HFFc6 (cell line): ENCODE results near the gene TBC1D24. TPM values are rescaled to one million over a fixed set of nuclear protein-coding genes. Genes with fewer than 3 reads are reported as not detected.

ENCODE experiments used
- DNase-seq: peaks from one replicate; pipeline ENCODE4 v3.0.0-alpha.2; 2018
- H3K27ac Mint-ChIP-seq: 2 replicates; pipeline ENCODE4 v1.8.0; 2020; ENCODE audit warnings: mild to moderate bottlenecking, mixed read lengths
- H3K27me3 Mint-ChIP-seq: 2 replicates; pipeline ENCODE4 v1.8.0; 2021; ENCODE audit warnings: mild to moderate bottlenecking, moderate library complexity, mixed read lengths; ENCODE audit not compliant: insufficient read depth
- H3K36me3 Mint-ChIP-seq: 2 replicates; pipeline ENCODE4 v1.8.0; 2021; ENCODE audit warnings: low read depth, mixed read lengths
- H3K4me1 Mint-ChIP-seq: 2 replicates; pipeline ENCODE4 v1.8.0; 2020; ENCODE audit warnings: low read depth, mixed read lengths
- H3K4me3 Mint-ChIP-seq: 2 replicates; pipeline ENCODE4 v1.8.0; 2020; ENCODE audit warnings: mild to moderate bottlenecking, moderate library complexity, mixed read lengths
- H3K9me3 Mint-ChIP-seq: 2 replicates; pipeline ENCODE4 v1.8.0; 2020; ENCODE audit warnings: mild to moderate bottlenecking, mixed read lengths
- CTCF ChIP-seq: fragments of 200-600 bp; sonication (generic); IDR thresholded peaks from 2 replicates; pipeline ENCODE4 v1.5.0; 2021; ENCODE audit warnings: antibody characterized with exemption, mild to moderate bottlenecking
- total RNA-seq, 6 experiments: library from RNA; stranded (reverse); fragmentation: NEBNext Ultra II Directional; extraction: Animal tissue kit (Norgen Biotek cat#: 25700); gene quantifications; 2 replicates in 1 of 6; 3 replicates in 5 of 6; pipeline ENCODE4 v1.2.3, GENCODE V29; 2021

The TBC1D24 gene
- total RNA-seq, 6 experiments from 2014 or later, result 15.8 to 30.3 (median 19.0) TPM

GRCh38 chr16:2468233-2468724, 6.6 kb upstream of the TBC1D24 start:
- H3K36me3 Mint-ChIP-seq, result no peaks in the 10 kb centered on the region
- DNase-seq, result no peak
- peak overlapping the region; percentile 71 for H3K4me3 Mint-ChIP-seq
- H3K9me3 Mint-ChIP-seq, result no peaks in the 10 kb centered on the region
- H3K27me3 Mint-ChIP-seq, result peaks cover 4% of the 10 kb centered on the region
- peaks cover 6% of the 10 kb centered on the region for H3K4me1 Mint-ChIP-seq
- H3K27ac Mint-ChIP-seq, result 0 out of 2 replicates have a peak overlapping the region, but pooled peaks have one; percentile 16
- no peak for TF ChIP-seq CTCF

- Mint-ChIP-seq H3K9me3 (no peaks in the 10 kb centered on the region), H3K36me3 (no peaks in the 10 kb centered on the region), H3K4me1 (peaks cover under 1% of the 10 kb centered on the region; the same call in 1 of the 2 replicates), H3K27ac (no peak overlapping the region; the same call in 1 of the 2 replicates), H3K27me3 (peaks cover 4% of the 10 kb centered on the region), H3K4me3 (peak overlapping the region; percentile 71)
- no peak for TF ChIP-seq CTCF
- no peak for DNase-seq
Measured at GRCh38 chr16:2468725-2469398, 6.1 kb upstream of the TBC1D24 start.

GRCh38 chr16:2469399-2470233, 5.3 kb upstream of the TBC1D24 start:
- TF ChIP-seq CTCF, result no peak
- H3K27me3 Mint-ChIP-seq, result peaks cover 3% of the 10 kb centered on the region
- H3K27ac Mint-ChIP-seq, result no peak overlapping the region
- no peak for DNase-seq
- no peak overlapping the region for H3K4me3 Mint-ChIP-seq
- no peaks in the 10 kb centered on the region for H3K36me3 Mint-ChIP-seq
- H3K9me3 Mint-ChIP-seq, result no peaks in the 10 kb centered on the region
- H3K4me1 Mint-ChIP-seq, result no peaks in the 10 kb centered on the region

GRCh38 chr16:2470234-2470601, 4.7 kb upstream of the TBC1D24 start:
- Mint-ChIP-seq H3K27me3 (peaks cover 1% of the 10 kb centered on the region; the same call in 1 of the 2 replicates), H3K4me1 (no peaks in the 10 kb centered on the region), H3K4me3 (no peak overlapping the region; the same call in 1 of the 2 replicates), H3K9me3 (no peaks in the 10 kb centered on the region), H3K36me3 (no peaks in the 10 kb centered on the region), H3K27ac (no peak overlapping the region)
- no peak for TF ChIP-seq CTCF
- no peak for DNase-seq

- Mint-ChIP-seq H3K27ac (no peak overlapping the region), H3K27me3 (no peaks in the 10 kb centered on the region; the same call in 1 of the 2 replicates), H3K4me1 (no peaks in the 10 kb centered on the region), H3K36me3 (no peaks in the 10 kb centered on the region), H3K9me3 (no peaks in the 10 kb centered on the region), H3K4me3 (no peak overlapping the region; the same call in 1 of the 2 replicates)
- no peak for TF ChIP-seq CTCF
- no peak for DNase-seq
Measured at GRCh38 chr16:2470603-2471015, 4.3 kb upstream of the TBC1D24 start.
